NCI-H2227 (cell line): ENCODE data around the gene SLC41A1.

Experiments used
- DNase-seq: peaks from one replicate; lab custom pipeline; 2025; ENCODE audit not compliant: unreplicated experiment; lab: John Stamatoyannopoulos, UW

SLC41A1 gene

DNA sequence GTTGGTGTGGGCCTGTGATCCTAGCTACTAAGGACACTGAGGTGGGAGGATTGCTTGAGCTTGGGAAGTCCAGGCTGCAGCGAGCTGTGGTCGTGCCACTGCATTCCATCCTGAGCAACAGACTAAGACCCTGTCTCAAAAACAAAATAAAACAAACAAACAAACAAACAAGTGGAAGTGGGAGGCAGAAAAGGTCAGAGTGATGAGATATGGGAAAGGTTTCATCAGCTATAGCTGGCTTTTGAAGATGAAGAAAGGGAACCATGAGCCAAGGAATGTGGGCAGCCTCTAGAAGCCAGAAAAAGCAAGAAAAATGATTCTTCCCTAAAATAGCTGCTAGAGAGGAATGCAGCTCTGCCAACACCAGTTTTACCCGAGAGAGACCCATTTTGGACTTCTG lies 52.4 kb downstream of the SLC41A1 start:
- no peak for DNase-seq

DNA sequence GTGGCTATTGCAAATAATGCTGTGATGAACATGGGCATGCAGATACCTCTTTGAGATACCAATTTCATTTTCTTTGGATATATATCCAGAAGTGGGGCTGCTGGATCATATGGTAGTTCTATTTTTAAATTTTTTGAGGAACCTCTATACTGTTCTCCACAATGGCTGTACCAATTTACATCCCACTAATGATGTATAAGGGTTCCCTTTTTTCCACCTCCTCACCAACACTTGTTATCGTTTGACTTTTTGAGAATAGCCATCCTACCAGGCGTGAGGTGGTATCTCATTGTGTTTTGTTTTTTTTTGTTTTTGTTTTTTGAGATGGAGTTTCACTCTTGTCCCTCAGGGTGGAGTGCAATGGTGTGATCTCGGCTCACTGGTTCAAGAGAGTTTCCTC lies 56.4 kb downstream of the SLC41A1 start:
- DNase-seq: no peak

- DNase-seq: no peak
Observed at GRCh38 chr1:205754857-205755256, 58.1 kb downstream of the SLC41A1 start.

GRCh38 chr1:205751036-205751651 lies 61.9 kb downstream of the SLC41A1 start:
- peak; percentile 69 for DNase-seq

DNA sequence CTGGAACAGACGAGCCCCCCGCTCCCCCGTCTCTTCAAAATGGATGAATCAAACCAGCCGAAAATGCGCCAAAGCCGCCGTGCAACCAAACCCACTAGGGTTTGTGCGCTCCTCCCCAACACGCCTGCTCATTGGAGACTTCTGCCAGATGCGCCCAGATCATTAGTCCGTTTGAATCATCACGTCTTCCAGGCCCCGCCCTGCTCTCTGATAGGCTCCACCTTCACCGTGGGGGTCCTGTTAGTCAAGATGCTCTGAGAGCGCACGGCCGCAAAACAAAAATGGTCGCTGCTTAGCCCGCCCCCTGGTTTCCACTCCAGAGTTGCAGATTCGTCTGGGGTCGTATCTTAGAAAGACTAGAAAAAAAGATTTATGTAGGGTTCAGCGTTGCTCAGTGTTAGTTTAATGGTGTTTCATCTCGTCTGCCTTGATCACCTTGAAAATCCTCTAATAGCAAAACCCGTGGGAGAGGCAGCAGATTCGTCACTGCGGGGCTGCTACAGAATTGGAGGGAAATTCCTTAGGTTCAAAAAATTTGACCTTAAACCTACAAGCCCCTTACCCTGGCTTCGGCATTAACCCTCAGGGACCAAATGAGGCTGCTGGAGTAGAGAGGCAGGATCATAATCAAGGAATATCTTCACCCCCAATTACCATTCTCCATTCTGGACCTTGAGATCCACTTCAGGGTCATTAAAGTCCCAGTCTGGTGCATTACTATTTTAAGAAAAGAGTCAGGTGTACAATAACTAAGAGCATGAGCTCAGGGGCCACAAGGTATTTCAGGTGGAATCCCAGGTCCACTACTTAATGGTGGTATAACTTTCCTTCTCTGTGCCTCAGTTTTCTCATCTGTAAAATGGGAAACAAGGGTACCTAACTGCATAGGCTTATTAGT lies 62.6 kb downstream of the SLC41A1 start, which contains the start of gene NUCKS1:
Gene NUCKS1, minus strand, starts transcription at position 45 of the 898 bp plus-strand sequence. CDS start 209 bp downstream, outside the sequence.
- peak; percentile 99 for DNase-seq

DNA sequence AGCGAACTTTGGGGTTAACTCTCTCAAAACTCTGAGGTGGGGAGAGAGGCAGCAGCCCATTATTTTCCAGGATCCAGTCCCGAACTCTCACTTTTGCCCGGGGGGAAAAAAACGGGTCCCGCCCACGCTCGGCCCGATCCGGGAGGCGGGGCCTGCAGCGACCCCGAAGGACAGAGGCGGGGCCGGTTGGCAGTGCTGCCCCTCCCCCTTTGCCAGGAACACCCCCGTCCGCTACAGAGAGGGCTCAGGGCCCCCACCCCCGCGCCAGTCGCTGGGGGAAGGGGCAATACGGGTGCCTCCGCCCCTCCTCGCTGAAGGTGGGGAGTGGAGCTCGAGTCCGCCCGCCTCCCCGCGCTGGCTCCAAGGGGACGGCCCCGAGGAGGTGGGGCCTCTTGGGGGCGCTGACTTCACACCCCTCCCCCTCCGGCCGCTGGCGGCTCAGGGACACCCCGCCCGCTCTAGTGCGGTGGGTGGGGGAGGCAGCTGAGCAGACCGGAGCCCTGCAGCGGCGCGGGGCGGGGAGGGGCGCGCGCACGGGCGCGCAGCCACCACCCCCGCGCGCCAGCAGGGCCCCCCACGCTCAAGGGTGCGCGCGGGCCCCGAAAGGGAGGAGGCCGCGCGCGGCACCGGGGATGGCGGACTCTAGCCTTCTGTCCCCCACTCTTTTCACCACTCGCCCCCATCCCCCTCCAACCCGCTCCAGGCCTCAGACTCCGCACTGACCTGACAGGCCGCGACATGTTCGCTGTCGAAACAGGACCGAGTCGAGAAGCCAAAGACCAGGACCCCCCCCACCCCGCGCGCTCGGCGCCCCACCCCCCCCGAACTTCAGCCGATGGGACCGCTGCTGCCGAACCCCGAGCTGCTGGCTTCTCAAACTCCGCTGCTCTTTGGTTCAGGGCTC lies 63.5 kb downstream of the SLC41A1 start:
- peak; percentile 97 for DNase-seq

GRCh38 chr1:205748403-205749233 lies 64.4 kb downstream of the SLC41A1 start:
- peak; percentile 78 for DNase-seq

DNA sequence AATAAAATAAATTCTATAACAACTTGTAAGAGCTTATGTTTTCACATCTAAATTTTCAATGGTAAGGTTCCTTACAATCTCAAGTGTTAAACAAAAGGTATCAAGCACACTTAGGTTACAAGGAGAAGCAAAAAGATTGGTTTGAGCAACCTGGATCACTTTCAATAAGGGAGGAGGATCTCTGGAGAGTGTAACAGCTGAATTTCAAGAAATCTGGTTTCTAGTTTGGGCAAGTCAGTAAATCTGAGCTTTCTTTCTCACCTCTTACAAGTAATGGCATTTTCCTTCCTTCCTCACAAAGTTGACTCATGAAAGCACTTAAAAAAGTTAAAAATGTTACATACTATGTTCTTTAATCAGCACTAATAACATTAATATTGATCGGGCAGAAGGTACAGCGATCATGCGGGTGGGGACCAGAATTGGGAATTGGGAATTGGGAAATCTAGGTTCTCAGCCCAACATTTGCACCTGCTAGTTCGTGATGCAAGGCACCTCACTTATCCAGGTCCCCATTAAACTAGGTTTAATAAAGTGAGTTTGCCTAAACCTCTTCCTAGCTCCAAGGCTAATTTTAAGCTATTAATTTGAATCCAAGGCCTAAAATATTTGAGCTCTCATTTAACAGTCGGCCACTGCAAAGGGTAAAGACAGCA lies 66.1 kb downstream of the SLC41A1 start:
- no peak for DNase-seq

DNA sequence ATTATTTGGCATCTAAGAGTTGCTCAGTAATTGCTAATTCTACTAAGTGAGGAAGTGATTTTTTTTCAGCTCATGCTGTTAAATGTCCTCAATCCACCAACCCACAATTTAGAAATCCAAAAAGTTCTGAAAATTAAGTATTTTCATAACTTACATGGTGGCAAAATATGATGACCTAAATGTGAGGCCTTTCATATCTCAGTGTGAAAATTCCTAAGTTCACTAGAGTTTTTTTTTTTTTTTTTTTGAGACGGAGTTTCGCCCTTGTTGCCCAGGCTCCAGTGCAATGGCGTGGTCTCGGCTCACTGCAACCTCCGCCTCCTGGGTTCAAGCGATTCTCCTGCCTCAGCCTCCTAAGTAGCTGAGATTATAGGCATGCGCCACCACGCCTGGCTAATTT lies 68.6 kb downstream of the SLC41A1 start:
- no peak for DNase-seq

GRCh38 chr1:205743977-205744376 lies 69.0 kb downstream of the SLC41A1 start:
- DNase-seq: no peak

DNA sequence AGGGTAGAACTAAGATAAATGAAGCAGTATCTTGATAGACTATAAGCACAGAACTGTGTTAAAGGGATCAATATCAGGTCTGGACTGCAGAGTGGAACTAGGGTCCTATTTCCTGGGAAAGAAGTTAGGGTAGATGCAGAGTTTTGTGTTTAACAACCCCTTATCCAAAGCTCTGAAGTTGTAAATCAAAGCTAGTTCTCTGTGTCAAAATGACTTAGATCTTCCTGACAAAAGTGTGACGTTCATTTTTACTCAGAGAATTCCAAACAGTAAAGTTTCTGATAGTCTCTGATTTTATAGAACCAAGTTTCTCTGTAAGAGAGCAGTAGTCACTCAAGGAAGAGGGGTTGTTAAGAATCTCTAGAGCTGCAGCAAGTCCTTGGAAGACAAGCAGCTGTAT lies 71.3 kb downstream of the SLC41A1 start:
- DNase-seq: no peak

DNA sequence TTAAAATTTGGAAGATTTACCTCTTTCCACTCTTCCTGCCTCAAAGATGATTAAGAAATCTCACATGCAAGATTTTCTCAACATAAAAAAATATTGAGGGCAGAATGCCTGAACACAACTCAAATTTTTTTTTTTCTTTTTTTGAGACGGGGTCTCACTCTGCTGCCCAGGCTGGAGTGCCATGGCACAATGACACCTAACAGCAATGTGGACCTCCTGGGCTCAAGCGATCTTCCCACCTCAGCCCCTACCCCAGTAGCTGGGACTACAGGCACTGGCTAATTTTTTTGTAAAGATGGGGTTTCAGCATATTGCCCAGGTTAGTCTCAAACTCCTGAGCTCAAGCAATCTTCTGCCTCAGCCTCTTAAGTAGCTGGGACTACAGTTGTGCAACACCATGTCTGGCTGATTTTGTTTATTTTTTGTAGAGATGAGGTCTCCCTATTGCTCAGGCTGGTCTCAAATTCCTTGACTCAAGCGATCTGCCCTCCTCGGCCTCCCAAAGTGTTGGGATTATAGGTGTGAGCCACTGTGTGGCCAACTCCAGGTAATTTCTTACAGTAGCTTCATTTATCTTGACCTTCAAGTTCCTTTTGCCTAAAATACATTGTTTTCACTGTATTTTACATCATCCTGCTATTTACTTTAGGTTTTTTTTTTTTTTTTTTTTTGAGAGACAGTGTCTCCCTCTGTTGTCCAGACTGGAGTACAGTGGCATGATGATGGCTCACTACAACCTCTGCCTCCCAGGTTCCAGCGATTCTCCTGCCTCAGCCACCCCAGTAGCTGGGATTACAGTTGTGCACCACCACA lies 73.4 kb downstream of the SLC41A1 start:
- no peak for DNase-seq
